H1 (cell line): ENCODE measurements around the gene SLC35E1. TPM values are rescaled to one million over a fixed set of nuclear protein-coding genes. Genes with fewer than 3 reads are reported as not detected.

Source experiments
- CTCF ChIA-PET: fragments of 300-600 bp; sonication (Branson Sonifier 250); formaldehyde crosslinking; loops from one replicate; lab custom pipeline; 2021; ENCODE audit not compliant: partially characterized antibody; lab: Charles Lee
- POLR2A ChIA-PET: fragments of 300-600 bp; sonication (Branson Sonifier 250); formaldehyde crosslinking; loops from one replicate; lab custom pipeline; 2021; ENCODE audit warnings: inconsistent platforms; ENCODE audit not compliant: partially characterized antibody; lab: Charles Lee
- DNase-seq, 2 experiments: peaks; one replicate each; pipeline versions ENCODE4 v3.0.0 to v3.0.0-alpha.2; 2010 to 2022; ENCODE audit warnings: low spot score in 2 of 2, low read depth in 1 of 2, mixed read lengths in 1 of 2
- FAIRE-seq: peaks from 2 replicates; lab custom pipeline; 2011; peaks lifted over from hg19 to GRCh38; lab: Jason Lieb, UNC
- H2AFZ ChIP-seq: 2 replicates; pipeline ENCODE4 v1.8.1; 2012; ENCODE audit warnings: low read length, inconsistent platforms
- H2AK5ac ChIP-seq: 2 replicates; pipeline ENCODE4 v1.6.1; 2013; ENCODE audit warnings: low read depth, low read length
- H2BK120ac ChIP-seq: replicated peaks from 2 replicates; pipeline ENCODE3; 2013; ENCODE audit warnings: low read depth, low read length, inconsistent platforms
- H2BK12ac ChIP-seq: 2 replicates; pipeline ENCODE4 v1.6.1; 2013; ENCODE audit warnings: low read depth, low read length
- H2BK15ac ChIP-seq: 2 replicates; pipeline ENCODE4 v1.6.1; 2013; ENCODE audit warnings: low read length
- H2BK20ac ChIP-seq: 2 replicates; pipeline ENCODE4 v1.6.1; 2013; ENCODE audit warnings: low read length
- H2BK5ac ChIP-seq: 2 replicates; pipeline ENCODE4 v1.6.1; 2013; ENCODE audit warnings: low read depth, low read length
- H3K14ac ChIP-seq: 2 replicates; pipeline ENCODE4 v1.6.1; 2013; ENCODE audit warnings: inconsistent platforms; ENCODE audit not compliant: insufficient read length
- H3K18ac ChIP-seq: 2 replicates; pipeline ENCODE4 v1.6.1; 2013; ENCODE audit warnings: low read length; ENCODE audit errors: extremely low read depth
- H3K23ac ChIP-seq: 2 replicates; pipeline ENCODE4 v1.6.1; 2013; ENCODE audit warnings: inconsistent platforms; ENCODE audit not compliant: insufficient read length
- H3K23me2 ChIP-seq: 2 replicates; pipeline ENCODE4 v1.6.1; 2013; ENCODE audit warnings: low read depth, low read length
- H3K27ac ChIP-seq: 2 replicates; pipeline ENCODE4 v1.6.1; 2011; ENCODE audit warnings: low read depth, low read length, inconsistent platforms
- H3K27me3 ChIP-seq, 4 experiments: replicated peaks in 1 of 4; 1 replicate in 1 of 4; 2 replicates in 3 of 4; pipeline versions ENCODE4 v1.6.1 to v1.8.1; 2011 to 2013; ENCODE audit warnings: low read length in 3 of 4, mild to moderate bottlenecking in 3 of 4, inconsistent platforms in 2 of 4, mixed read lengths in 2 of 4, moderate library complexity in 1 of 4; ENCODE audit not compliant: control insufficient read depth in 3 of 4, insufficient read depth in 3 of 4; ENCODE audit errors: extremely low read depth in 1 of 4
- H3K36me3 ChIP-seq, 4 experiments: 2 replicates each; pipeline versions ENCODE4 v1.6.1 to v1.8.1; 2011 to 2013; ENCODE audit warnings: mild to moderate bottlenecking in 4 of 4, low read length in 3 of 4, moderate library complexity in 2 of 4, control low read depth in 1 of 4, inconsistent platforms in 1 of 4; ENCODE audit not compliant: insufficient read depth in 4 of 4, control insufficient read depth in 2 of 4
- H3K4ac ChIP-seq: replicated peaks from 2 replicates; pipeline ENCODE3; 2013; ENCODE audit warnings: low read length, low read depth, mixed read lengths, inconsistent platforms; ENCODE audit not compliant: insufficient read length
- H3K4me1 ChIP-seq, 4 experiments: replicated peaks in 1 of 4; 1 replicate in 1 of 4; 2 replicates in 3 of 4; pipeline versions ENCODE4 v1.6.1 to v1.8.1; 2011 to 2013; ENCODE audit warnings: low read length in 3 of 4, inconsistent platforms in 2 of 4, mixed read lengths in 1 of 4; ENCODE audit not compliant: insufficient read depth in 4 of 4, control insufficient read depth in 3 of 4
- H3K4me2 ChIP-seq, 2 experiments: 2 replicates each; pipeline versions ENCODE4 v1.6.1 to v1.8.1; 2011 to 2013; ENCODE audit warnings: low read depth in 2 of 2, low read length in 2 of 2, control low read depth in 1 of 2, inconsistent platforms in 1 of 2, mild to moderate bottlenecking in 1 of 2; ENCODE audit not compliant: insufficient read depth in 1 of 2
- H3K4me3 ChIP-seq, 4 experiments: fragments of 200-600, 300-600 bp in 1 of 4; sonication (generic), shearing (Covaris generic), sonication (Bioruptor Twin) in 1 of 4; 2 replicates each; pipeline versions ENCODE4 v1.5.1 to v1.8.1; 2011 to 2016; ENCODE audit warnings: low read length in 4 of 4, low read depth in 3 of 4, control low read depth in 2 of 4, inconsistent platforms in 2 of 4, mild to moderate bottlenecking in 2 of 4, mixed read lengths in 1 of 4, moderate library complexity in 1 of 4; ENCODE audit not compliant: insufficient read depth in 2 of 4; ENCODE audit errors: extremely low read depth in 1 of 4
- H3K56ac ChIP-seq: replicated peaks from 2 replicates; pipeline ENCODE3; 2013; ENCODE audit warnings: low read depth, mild to moderate bottlenecking, mixed read lengths, low read length, inconsistent platforms; ENCODE audit not compliant: insufficient read length
- H3K79me1 ChIP-seq: 2 replicates; pipeline ENCODE4 v1.6.1; 2013; ENCODE audit warnings: low read depth, low read length, control low read depth
- H3K79me2 ChIP-seq, 2 experiments: 2 replicates each; pipeline versions ENCODE4 v1.6.1 to v1.8.1; 2012 to 2013; ENCODE audit warnings: low read length in 2 of 2, mild to moderate bottlenecking in 2 of 2, inconsistent platforms in 1 of 2; ENCODE audit not compliant: insufficient read depth in 2 of 2, control insufficient read depth in 1 of 2
- H3K9ac ChIP-seq, 4 experiments: replicated peaks in 1 of 4; 1 replicate in 1 of 4; 2 replicates in 3 of 4; pipeline versions ENCODE4 v1.6.1 to v1.8.1; 2011 to 2013; ENCODE audit warnings: low read depth in 3 of 4, low read length in 3 of 4, control low read depth in 2 of 4, mild to moderate bottlenecking in 2 of 4, moderate library complexity in 2 of 4, inconsistent platforms in 1 of 4; ENCODE audit errors: extremely low read depth in 1 of 4
- H3K9me3 ChIP-seq, 2 experiments: 2 replicates each; pipeline versions ENCODE4 v1.6.1 to v1.8.1; 2012 to 2013; ENCODE audit warnings: mild to moderate bottlenecking in 2 of 2, moderate library complexity in 2 of 2, control low read depth in 1 of 2, inconsistent platforms in 1 of 2, low read depth in 1 of 2, low read length in 1 of 2, mixed read lengths in 1 of 2; ENCODE audit not compliant: insufficient read depth in 2 of 2
- H4K20me1 ChIP-seq, 2 experiments: replicated peaks in 1 of 2; 2 replicates each; pipeline versions ENCODE3 to v1.8.1; 2011 to 2013; ENCODE audit warnings: inconsistent platforms in 2 of 2, low read length in 2 of 2, mild to moderate bottlenecking in 1 of 2; ENCODE audit not compliant: insufficient read depth in 2 of 2, control insufficient read depth in 1 of 2
- H4K5ac ChIP-seq: 2 replicates; pipeline ENCODE4 v1.6.1; 2013; ENCODE audit warnings: low read length, low read depth, mixed read lengths, inconsistent platforms; ENCODE audit not compliant: insufficient read length
- H4K8ac ChIP-seq: 2 replicates; pipeline ENCODE4 v1.8.0; 2013; ENCODE audit warnings: mild to moderate bottlenecking, moderate library complexity, low read length, inconsistent platforms; ENCODE audit not compliant: insufficient read depth; ENCODE audit errors: extremely low read depth
- H4K91ac ChIP-seq: replicated peaks from 2 replicates; pipeline ENCODE3; 2013; ENCODE audit warnings: low read length, mixed read lengths, inconsistent platforms; ENCODE audit not compliant: insufficient read length
- CHD2 ChIP-seq: IDR thresholded peaks from 2 replicates; pipeline ENCODE4 v1.6.1; 2012; ENCODE audit warnings: low read length, improper control_type of control experiment
- CTCF ChIP-seq, 3 experiments: IDR thresholded peaks; 1 replicate in 2 of 3; 2 replicates in 1 of 3; pipeline versions ENCODE4 v1.5.1 to v1.6.1; 2011; ENCODE audit warnings: low read length in 3 of 3, mild to moderate bottlenecking in 3 of 3, inconsistent platforms in 2 of 3, low read depth in 1 of 3, moderate library complexity in 1 of 3; ENCODE audit not compliant: insufficient read depth in 1 of 3; ENCODE audit errors: control extremely low read depth in 1 of 3
- JUN ChIP-seq: IDR thresholded peaks from 2 replicates; pipeline ENCODE4 v1.6.1; 2011; ENCODE audit warnings: low read depth, mild to moderate bottlenecking, improper control_type of control experiment, low read length
- KDM5A ChIP-seq: fragments of 200-600 bp; IDR thresholded peaks from 2 replicates; pipeline ENCODE4 v1.7.1; 2012; ENCODE audit warnings: mild to moderate bottlenecking, low read length, inconsistent platforms, mixed read lengths
- NRF1 ChIP-seq: IDR thresholded peaks from 2 replicates; pipeline ENCODE4 v1.6.1; 2011; ENCODE audit warnings: mild to moderate bottlenecking, low read depth, low read length, improper control_type of control experiment
- RFX5 ChIP-seq: IDR thresholded peaks from 2 replicates; pipeline ENCODE4 v1.6.1; 2011; ENCODE audit warnings: low read depth, low read length, improper control_type of control experiment, borderline replicate concordance
- SP1 ChIP-seq: IDR thresholded peaks from 2 replicates; pipeline ENCODE4 v1.6.1; 2011; ENCODE audit warnings: low read depth, low read length
- TAF7 ChIP-seq: optimal IDR thresholded peaks from 2 replicates; pipeline ENCODE3; 2011; ENCODE audit warnings: low read depth, mild to moderate bottlenecking, inconsistent platforms, low read length, moderate library complexity, borderline replicate concordance
- YY1 ChIP-seq: IDR thresholded peaks from 2 replicates; pipeline ENCODE4 v1.6.1; 2011; ENCODE audit warnings: low read depth, mild to moderate bottlenecking, low read length
- ZNF274 ChIP-seq: IDR thresholded peaks from 2 replicates; pipeline ENCODE4 v1.7.0; 2012; ENCODE audit warnings: low read length, borderline replicate concordance; ENCODE audit errors: extremely low read depth
- WGBS, 2 experiments: shearing (Covaris generic) in 1 of 2; methylation state at CpG; one replicate each; pipeline versions ENCODE4 v1.1.6 to v1.1.7; 2013 to 2015; ENCODE audit warnings: low lambda C conversion rate in 2 of 2, mixed read lengths in 2 of 2, inconsistent platforms in 1 of 2, low coverage in 1 of 2, missing lambda C conversion rate in 1 of 2; ENCODE audit not compliant: insufficient replicate concordance in 2 of 2, insufficient coverage in 1 of 2, insufficient read length in 1 of 2; ENCODE audit errors: extremely low coverage in 1 of 2, missing lambda C conversion rate in 1 of 2; 5-methylcytosine and 5-hydroxymethylcytosine counted together
- polyA plus RNA-seq, 7 experiments: library from polyadenylated mRNA; depleted of rRNA in 3 of 7; stranded (reverse) in 5 of 7; unstranded in 2 of 7; fragments of >200 nt in 5 of 7; fragments of 200-250 nt in 2 of 7; gene quantifications; 1 replicate in 5 of 7; 2 replicates in 1 of 7; 4 replicates in 1 of 7; pipeline versions ENCODE4 v1.2.1 to v1.2.3, GENCODE V29; 2011 to 2013; ENCODE audit warnings: missing spikeins in 2 of 7, mixed read lengths in 2 of 7
- total RNA-seq: library from RNA; stranded (reverse); fragmentation: NEBNext Ultra II Directional; extraction: Animal tissue kit (Norgen Biotek cat#: 25700); gene quantifications from 2 replicates; pipeline ENCODE4 v1.2.1, GENCODE V29; 2021

Gene SLC35E1
- total and polyA plus RNA-seq, 2 of the 8 experiments (the other 6 are each of a cell fraction or from before 2014, with no cell fraction given), result 26.0 to 31.9 TPM

DNA sequence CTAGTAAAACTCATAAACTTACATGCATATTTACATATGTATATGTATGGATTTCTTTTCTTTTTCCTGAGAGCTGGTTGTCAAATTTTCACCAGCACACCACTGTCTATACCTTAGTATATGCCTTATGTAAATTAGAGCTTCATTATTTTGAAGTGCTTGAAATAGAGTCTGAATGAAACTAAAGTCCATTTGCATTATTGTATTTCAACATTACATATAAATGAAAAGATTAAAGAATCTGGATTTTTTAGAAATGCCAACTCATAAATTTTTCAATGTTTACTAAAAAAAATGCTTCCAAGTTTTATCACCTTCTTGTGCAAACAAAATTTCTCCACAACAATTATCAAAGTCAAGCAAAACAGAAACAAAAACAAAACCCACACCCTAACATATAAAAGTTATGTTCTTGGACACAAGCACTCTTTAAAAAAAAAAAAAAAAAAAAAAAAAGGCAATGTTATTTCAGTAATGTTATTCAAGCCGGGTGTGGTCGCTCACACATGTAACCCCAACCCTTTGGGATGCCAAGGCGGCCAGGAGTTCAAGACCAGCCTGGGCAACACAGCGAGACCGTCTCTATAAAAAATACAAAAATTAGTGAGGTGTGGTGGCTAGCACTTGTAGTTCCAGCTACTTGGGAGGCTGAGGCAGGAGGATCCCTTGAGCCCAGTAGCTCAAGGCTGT is 37.4 kb upstream of the SLC35E1 start:
- H3K27ac ChIP-seq, result no peak overlapping the region
- TF ChIP-seq NRF1, result no peak
- no peak for TF ChIP-seq SP1
- no peak for TF ChIP-seq ZNF274
- no peak for TF ChIP-seq YY1
- no peak for TF ChIP-seq CHD2
- TF ChIP-seq RFX5, result no peak
- TF ChIP-seq TAF7, result no peak
- TF ChIP-seq KDM5A, result no peak
- no peak for TF ChIP-seq CTCF (IDR thresholded peaks at IDR 0.05; ENCODE audit: control extremely low read depth in 1 of 3, insufficient read depth in 1 of 3, low read depth in 1 of 3, low read length in 3 of 3)
- TF ChIP-seq JUN, result no peak

More for the DNA sequence above, 37.4 kb upstream of the SLC35E1 start:
- H3K4me1 ChIP-seq, result no peaks in the 10 kb centered on the region
- H3K27me3 ChIP-seq, result no peaks in the 10 kb centered on the region
- no peak overlapping the region for H3K4me3 ChIP-seq
- WGBS, 2 experiments, result 87% methylated on average over 5 of the region's 5 CpGs; no CpG with 5 or more reads in 1 of the 2 experiments
- CTCF ChIA-PET, result interaction anchor here (0.9 kb wide), 1 partner anchor 14 kb away, joined by 3 read pairs; no protein-coding TSS in a partner anchor
- POLR2A ChIA-PET, result interaction anchor here (0.5 kb wide), 1 partner anchor 8 kb away, joined by 3 read pairs; no protein-coding TSS in a partner anchor
- H3K23me2 ChIP-seq, result no peaks in the 10 kb centered on the region
- no peak overlapping the region for H2AK5ac ChIP-seq
- DNase-seq, result no peak
- H3K4me2 ChIP-seq, result no peak overlapping the region
- no peaks in the 10 kb centered on the region for H3K36me3 ChIP-seq
- no peak overlapping the region for H2BK20ac ChIP-seq
- H3K9me3 ChIP-seq, result no peaks in the 10 kb centered on the region
- H3K9ac ChIP-seq, result no peak overlapping the region
- H4K91ac ChIP-seq, result no peak overlapping the region
- no peak for FAIRE-seq
- peaks cover 12 to 33% of the 10 kb centered on the region in 2 experiments for H4K20me1 ChIP-seq
- H2BK120ac ChIP-seq, result no peak overlapping the region
- H3K79me1 ChIP-seq, result peaks cover 43% of the 10 kb centered on the region
- no peak overlapping the region for H3K14ac ChIP-seq
- H2BK5ac ChIP-seq, result no peak overlapping the region
- no peak overlapping the region for H2BK12ac ChIP-seq
- no peak overlapping the region for H4K5ac ChIP-seq
- no peak overlapping the region for H3K4ac ChIP-seq
- no peak overlapping the region for H3K18ac ChIP-seq
- H4K8ac ChIP-seq, result no peak overlapping the region
- H2AFZ ChIP-seq, result no peak overlapping the region
- no peak overlapping the region for H2BK15ac ChIP-seq
- H3K79me2 ChIP-seq, result peaks cover 0 to 87% of the 10 kb centered on the region in 2 experiments; a peak in 2 of 4 replicates
- no peak overlapping the region for H3K56ac ChIP-seq
- H3K23ac ChIP-seq, result no peak overlapping the region
